ENCODE measurements around the gene TMEM115. TPM values are rescaled to one million over a fixed set of nuclear protein-coding genes. Genes with fewer than 3 reads are reported as not detected.

The TMEM115 gene
- total and polyA plus RNA-seq, 10 of the 15 experiments (the other 5 are each of a cell fraction or from before 2014, with no cell fraction given): 1.9 to 18.7 (median 13.2) TPM

DNA sequence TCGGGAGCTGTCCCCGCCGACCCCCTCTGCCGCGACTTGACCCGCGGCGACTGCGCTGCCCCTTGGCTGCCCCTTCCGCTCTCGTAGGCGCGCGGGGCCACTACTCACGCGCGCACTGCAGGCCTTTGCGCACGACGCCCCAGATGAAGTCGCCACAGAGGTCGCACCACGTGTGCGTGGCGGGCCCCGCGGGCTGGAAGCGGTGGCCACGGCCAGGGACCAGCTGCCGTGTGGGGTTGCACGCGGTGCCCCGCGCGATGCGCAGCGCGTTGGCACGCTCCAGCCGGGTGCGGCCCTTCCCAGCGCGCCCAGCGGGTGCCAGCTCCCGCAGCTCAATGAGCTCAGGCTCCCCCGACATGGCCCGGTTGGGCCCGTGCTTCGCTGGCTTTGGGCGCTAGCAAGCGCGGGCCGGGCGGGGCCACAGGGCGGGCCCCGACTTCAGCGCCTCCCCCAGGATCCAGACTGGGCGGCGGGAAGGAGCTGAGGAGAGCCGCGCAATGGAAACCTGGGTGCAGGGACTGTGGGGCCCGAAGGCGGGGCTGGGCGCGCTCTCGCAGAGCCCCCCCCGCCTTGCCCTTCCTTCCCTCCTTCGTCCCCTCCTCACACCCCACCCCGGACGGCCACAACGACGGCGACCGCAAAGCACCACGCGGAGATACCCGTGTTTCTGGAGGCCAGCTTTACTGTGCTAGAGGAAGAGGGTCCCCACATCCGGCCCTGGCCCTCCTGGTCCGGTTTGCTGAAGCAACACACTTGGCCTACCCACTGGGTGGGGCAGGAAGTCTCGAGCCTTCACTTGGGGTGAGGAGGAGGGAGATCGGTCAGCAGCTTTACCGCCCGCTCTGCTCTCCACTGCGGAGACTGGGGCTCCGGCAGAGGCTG, 18.6 kb downstream of the TMEM115 start, which contains the start of gene RASSF1 (continued):
- no peak for TF ChIP-seq RAD21 (IDR thresholded peaks at IDR 0.05; ENCODE audit: insufficient read depth, low read depth, low read length)
- TF ChIP-seq MEF2A (IDR thresholded peaks at IDR 0.05; ENCODE audit: insufficient read depth, low read depth, low read length): no peak
- TF ChIP-seq KLF5 (IDR thresholded peaks at IDR 0.05; ENCODE audit: partially characterized antibody): peak; percentile 28
- TF ChIP-seq, protein P1, sequence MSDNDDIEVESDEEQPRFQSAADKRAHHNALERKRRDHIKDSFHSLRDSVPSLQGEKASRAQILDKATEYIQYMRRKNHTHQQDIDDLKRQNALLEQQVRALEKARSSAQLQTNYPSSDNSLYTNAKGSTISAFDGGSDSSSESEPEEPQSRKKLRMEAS (IDR thresholded peaks at IDR 0.05; ENCODE audit: low read depth, low read length): peak; percentile 65
- no peak for TF ChIP-seq GABPA (IDR thresholded peaks at IDR 0.05; ENCODE audit: low read depth)
- TF ChIP-seq DPF2 (IDR thresholded peaks at IDR 0.05): peak; percentile 90
- TF ChIP-seq MTA3 (IDR thresholded peaks at IDR 0.05; ENCODE audit: borderline replicate concordance, low read length): no peak
- no peak for TF ChIP-seq RAD51 (IDR thresholded peaks at IDR 0.05)
- TF ChIP-seq, protein P2, sequence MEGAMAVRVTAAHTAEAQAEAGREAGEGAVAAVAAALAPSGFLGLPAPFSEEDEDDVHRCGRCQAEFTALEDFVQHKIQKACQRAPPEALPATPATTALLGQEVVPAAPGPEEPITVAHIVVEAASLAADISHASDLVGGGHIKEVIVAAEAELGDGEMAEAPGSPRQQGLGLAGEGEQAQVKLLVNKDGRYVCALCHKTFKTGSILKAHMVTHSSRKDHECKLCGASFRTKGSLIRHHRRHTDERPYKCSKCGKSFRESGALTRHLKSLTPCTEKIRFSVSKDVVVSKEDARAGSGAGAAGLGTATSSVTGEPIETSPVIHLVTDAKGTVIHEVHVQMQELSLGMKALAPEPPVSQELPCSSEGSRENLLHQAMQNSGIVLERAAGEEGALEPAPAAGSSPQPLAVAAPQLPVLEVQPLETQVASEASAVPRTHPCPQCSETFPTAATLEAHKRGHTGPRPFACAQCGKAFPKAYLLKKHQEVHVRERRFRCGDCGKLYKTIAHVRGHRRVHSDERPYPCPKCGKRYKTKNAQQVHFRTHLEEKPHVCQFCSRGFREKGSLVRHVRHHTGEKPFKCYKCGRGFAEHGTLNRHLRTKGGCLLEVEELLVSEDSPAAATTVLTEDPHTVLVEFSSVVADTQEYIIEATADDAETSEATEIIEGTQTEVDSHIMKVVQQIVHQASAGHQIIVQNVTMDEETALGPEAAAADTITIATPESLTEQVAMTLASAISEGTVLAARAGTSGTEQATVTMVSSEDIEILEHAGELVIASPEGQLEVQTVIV (IDR thresholded peaks at IDR 0.05; ENCODE audit: borderline replicate concordance, partially characterized antibody): no peak
- peak in 1 of 2 experiments; percentile 86; a peak in 2 of 4 replicates for TF ChIP-seq SRF (IDR thresholded peaks at IDR 0.05; ENCODE audit: low read depth in 2 of 2, low read length in 2 of 2)
- TF ChIP-seq, protein P3, sequence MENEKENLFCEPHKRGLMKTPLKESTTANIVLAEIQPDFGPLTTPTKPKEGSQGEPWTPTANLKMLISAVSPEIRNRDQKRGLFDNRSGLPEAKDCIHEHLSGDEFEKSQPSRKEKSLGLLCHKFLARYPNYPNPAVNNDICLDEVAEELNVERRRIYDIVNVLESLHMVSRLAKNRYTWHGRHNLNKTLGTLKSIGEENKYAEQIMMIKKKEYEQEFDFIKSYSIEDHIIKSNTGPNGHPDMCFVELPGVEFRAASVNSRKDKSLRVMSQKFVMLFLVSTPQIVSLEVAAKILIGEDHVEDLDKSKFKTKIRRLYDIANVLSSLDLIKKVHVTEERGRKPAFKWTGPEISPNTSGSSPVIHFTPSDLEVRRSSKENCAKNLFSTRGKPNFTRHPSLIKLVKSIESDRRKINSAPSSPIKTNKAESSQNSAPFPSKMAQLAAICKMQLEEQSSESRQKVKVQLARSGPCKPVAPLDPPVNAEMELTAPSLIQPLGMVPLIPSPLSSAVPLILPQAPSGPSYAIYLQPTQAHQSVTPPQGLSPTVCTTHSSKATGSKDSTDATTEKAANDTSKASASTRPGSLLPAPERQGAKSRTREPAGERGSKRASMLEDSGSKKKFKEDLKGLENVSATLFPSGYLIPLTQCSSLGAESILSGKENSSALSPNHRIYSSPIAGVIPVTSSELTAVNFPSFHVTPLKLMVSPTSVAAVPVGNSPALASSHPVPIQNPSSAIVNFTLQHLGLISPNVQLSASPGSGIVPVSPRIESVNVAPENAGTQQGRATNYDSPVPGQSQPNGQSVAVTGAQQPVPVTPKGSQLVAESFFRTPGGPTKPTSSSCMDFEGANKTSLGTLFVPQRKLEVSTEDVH (IDR thresholded peaks at IDR 0.05; ENCODE audit: low read depth, partially characterized antibody): no peak
- TF ChIP-seq EP300 (IDR thresholded peaks at IDR 0.05; ENCODE audit: borderline replicate concordance in 1 of 2, control insufficient read depth in 1 of 2, low read depth in 2 of 2, low read length in 2 of 2): 0 out of 4 replicates have a peak, but pooled peaks of 1 of the 2 experiments have one; percentile 22
- TF ChIP-seq BRCA1 (IDR thresholded peaks at IDR 0.05; ENCODE audit: low read depth, low read length): no peak
- TF ChIP-seq CHD2 (IDR thresholded peaks at IDR 0.05; ENCODE audit: borderline replicate concordance, low read depth, low read length): no peak
- 0 out of 2 replicates have a peak, but pooled peaks have one; percentile 51 for TF ChIP-seq HDGF (IDR thresholded peaks at IDR 0.05)
- TF ChIP-seq, protein P4, sequence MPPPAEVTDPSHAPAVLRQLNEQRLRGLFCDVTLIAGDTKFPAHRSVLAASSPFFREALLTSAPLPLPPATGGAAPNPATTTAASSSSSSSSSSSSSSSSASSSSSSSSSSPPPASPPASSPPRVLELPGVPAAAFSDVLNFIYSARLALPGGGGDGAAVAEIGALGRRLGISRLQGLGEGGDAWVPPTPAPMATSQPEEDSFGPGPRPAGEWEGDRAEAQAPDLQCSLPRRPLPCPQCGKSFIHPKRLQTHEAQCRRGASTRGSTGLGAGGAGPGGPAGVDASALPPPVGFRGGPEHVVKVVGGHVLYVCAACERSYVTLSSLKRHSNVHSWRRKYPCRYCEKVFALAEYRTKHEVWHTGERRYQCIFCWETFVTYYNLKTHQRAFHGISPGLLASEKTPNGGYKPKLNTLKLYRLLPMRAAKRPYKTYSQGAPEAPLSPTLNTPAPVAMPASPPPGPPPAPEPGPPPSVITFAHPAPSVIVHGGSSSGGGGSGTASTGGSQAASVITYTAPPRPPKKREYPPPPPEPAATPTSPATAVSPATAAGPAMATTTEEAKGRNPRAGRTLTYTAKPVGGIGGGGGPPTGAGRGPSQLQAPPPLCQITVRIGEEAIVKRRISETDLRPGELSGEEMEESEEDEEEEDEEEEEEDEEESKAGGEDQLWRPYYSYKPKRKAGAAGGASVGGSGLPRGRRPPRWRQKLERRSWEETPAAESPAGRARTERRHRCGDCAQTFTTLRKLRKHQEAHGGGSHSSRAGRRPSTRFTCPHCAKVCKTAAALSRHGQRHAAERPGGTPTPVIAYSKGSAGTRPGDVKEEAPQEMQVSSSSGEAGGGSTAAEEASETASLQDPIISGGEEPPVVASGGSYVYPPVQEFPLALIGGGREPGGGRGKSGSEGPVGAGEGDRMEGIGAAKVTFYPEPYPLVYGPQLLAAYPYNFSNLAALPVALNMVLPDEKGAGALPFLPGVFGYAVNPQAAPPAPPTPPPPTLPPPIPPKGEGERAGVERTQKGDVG (CRISPR knock-in tag; IDR thresholded peaks at IDR 0.05): no peak
- no peak for TF ChIP-seq KDM1A (IDR thresholded peaks at IDR 0.05; ENCODE audit: borderline replicate concordance)
- TF ChIP-seq STAT3 (IDR thresholded peaks at IDR 0.05; ENCODE audit: low read depth, low read length): no peak
- no peak for TF ChIP-seq SMAD5 (IDR thresholded peaks at IDR 0.05; ENCODE audit: low read depth)
- TF ChIP-seq SMC3 (IDR thresholded peaks at IDR 0.05; ENCODE audit: borderline replicate concordance, low read length): no peak
- no peak for TF ChIP-seq POLR2AphosphoS2 (IDR thresholded peaks at IDR 0.05; ENCODE audit: low read depth, low read length)
